ENCODE measurements around the gene ERI3.

The ERI3 gene

GRCh38 chr1:44259090-44259489 lies 96.0 kb downstream of the ERI3 start:
- H3K36me3 ChIP-seq (ENCODE audit: control insufficient read depth, insufficient read depth, low read length): no peaks in the 10 kb centered on the region
- H3K27me3 ChIP-seq (ENCODE audit: control insufficient read depth, insufficient read depth, low read length): no peaks in the 10 kb centered on the region
- H3K4me1 ChIP-seq (ENCODE audit: control insufficient read depth, insufficient read depth, low read length): no peaks in the 10 kb centered on the region
- no peak overlapping the region for H3K27ac ChIP-seq (ENCODE audit: low read depth, low read length)
- H3K4me3 ChIP-seq (ENCODE audit: low read length): no peak overlapping the region
- no peak overlapping the region for H3K9ac ChIP-seq (ENCODE audit: low read length)

GRCh38 chr1:44256762-44257554 lies 98.1 kb downstream of the ERI3 start:
- H3K36me3 ChIP-seq (ENCODE audit: control insufficient read depth, insufficient read depth, low read length): no peaks in the 10 kb centered on the region
- H3K4me1 ChIP-seq (ENCODE audit: control insufficient read depth, insufficient read depth, low read length): no peaks in the 10 kb centered on the region
- no peak overlapping the region for H3K4me3 ChIP-seq (ENCODE audit: low read length)
- no peak overlapping the region for H3K27ac ChIP-seq (ENCODE audit: low read depth, low read length)
- H3K9ac ChIP-seq (ENCODE audit: low read length): no peak overlapping the region
- no peaks in the 10 kb centered on the region for H3K27me3 ChIP-seq (ENCODE audit: control insufficient read depth, insufficient read depth, low read length)

- Histone ChIP-seq H3K9ac (ENCODE audit: low read length) (no peak overlapping the region), H3K36me3 (ENCODE audit: control insufficient read depth, insufficient read depth, low read length) (no peaks in the 10 kb centered on the region), H3K27ac (ENCODE audit: low read depth, low read length) (no peak overlapping the region), H3K4me3 (ENCODE audit: low read length) (no peak overlapping the region), H3K27me3 (ENCODE audit: control insufficient read depth, insufficient read depth, low read length) (no peaks in the 10 kb centered on the region), H3K4me1 (ENCODE audit: control insufficient read depth, insufficient read depth, low read length) (no peaks in the 10 kb centered on the region)
Observed at GRCh38 chr1:44254392-44254910, 100.6 kb downstream of the ERI3 start.

- no peaks in the 10 kb centered on the region for H3K4me1 ChIP-seq (ENCODE audit: control insufficient read depth, insufficient read depth, low read length)
- no peak overlapping the region for H3K4me3 ChIP-seq (ENCODE audit: low read length)
- H3K27me3 ChIP-seq (ENCODE audit: control insufficient read depth, insufficient read depth, low read length): no peaks in the 10 kb centered on the region
- no peak overlapping the region for H3K9ac ChIP-seq (ENCODE audit: low read length)
- no peak overlapping the region for H3K27ac ChIP-seq (ENCODE audit: low read depth, low read length)
- H3K36me3 ChIP-seq (ENCODE audit: control insufficient read depth, insufficient read depth, low read length): no peaks in the 10 kb centered on the region
Observed at GRCh38 chr1:44251989-44252671, 102.9 kb downstream of the ERI3 start.

GRCh38 chr1:44251486-44251885 lies 103.6 kb downstream of the ERI3 start:
- H3K27ac ChIP-seq (ENCODE audit: low read depth, low read length): no peak overlapping the region
- H3K27me3 ChIP-seq (ENCODE audit: control insufficient read depth, insufficient read depth, low read length): no peaks in the 10 kb centered on the region
- no peaks in the 10 kb centered on the region for H3K4me1 ChIP-seq (ENCODE audit: control insufficient read depth, insufficient read depth, low read length)
- H3K36me3 ChIP-seq (ENCODE audit: control insufficient read depth, insufficient read depth, low read length): peaks cover 4% of the 10 kb centered on the region
- H3K4me3 ChIP-seq (ENCODE audit: low read length): no peak overlapping the region
- no peak overlapping the region for H3K9ac ChIP-seq (ENCODE audit: low read length)

- Histone ChIP-seq H3K4me3 (ENCODE audit: low read length) (no peak overlapping the region), H3K27ac (ENCODE audit: low read depth, low read length) (no peak overlapping the region), H3K27me3 (ENCODE audit: control insufficient read depth, insufficient read depth, low read length) (no peaks in the 10 kb centered on the region)
Observed at GRCh38 chr1:44250068-44250781, 104.8 kb downstream of the ERI3 start.

GRCh38 chr1:44249543-44249942 lies 105.5 kb downstream of the ERI3 start:
- Histone ChIP-seq H3K9ac (ENCODE audit: low read length) (no peak overlapping the region), H3K27ac (ENCODE audit: low read depth, low read length) (no peak overlapping the region), H3K4me3 (ENCODE audit: low read length) (no peak overlapping the region), H3K36me3 (ENCODE audit: control insufficient read depth, insufficient read depth, low read length) (peaks cover 4% of the 10 kb centered on the region), H3K4me1 (ENCODE audit: control insufficient read depth, insufficient read depth, low read length) (no peaks in the 10 kb centered on the region), H3K27me3 (ENCODE audit: control insufficient read depth, insufficient read depth, low read length) (no peaks in the 10 kb centered on the region)

More at GRCh38 chr1:44250068-44250781, 104.8 kb downstream of the ERI3 start:
- no peaks in the 10 kb centered on the region for H3K4me1 ChIP-seq (ENCODE audit: control insufficient read depth, insufficient read depth, low read length)
- peaks cover 4% of the 10 kb centered on the region for H3K36me3 ChIP-seq (ENCODE audit: control insufficient read depth, insufficient read depth, low read length)
- H3K9ac ChIP-seq (ENCODE audit: low read length): no peak overlapping the region

- no peak overlapping the region for H3K9ac ChIP-seq (ENCODE audit: low read length)
- no peaks in the 10 kb centered on the region for H3K27me3 ChIP-seq (ENCODE audit: control insufficient read depth, insufficient read depth, low read length)
- no peak overlapping the region for H3K27ac ChIP-seq (ENCODE audit: low read depth, low read length)
- peaks cover 4% of the 10 kb centered on the region for H3K36me3 ChIP-seq (ENCODE audit: control insufficient read depth, insufficient read depth, low read length)
- no peak overlapping the region for H3K4me3 ChIP-seq (ENCODE audit: low read length)
- no peaks in the 10 kb centered on the region for H3K4me1 ChIP-seq (ENCODE audit: control insufficient read depth, insufficient read depth, low read length)
Observed at GRCh38 chr1:44246806-44247205, 108.3 kb downstream of the ERI3 start.

GRCh38 chr1:44244986-44245385 lies 110.1 kb downstream of the ERI3 start:
- H3K27ac ChIP-seq (ENCODE audit: low read depth, low read length): no peak overlapping the region
- peaks cover 9% of the 10 kb centered on the region for H3K4me1 ChIP-seq (ENCODE audit: control insufficient read depth, insufficient read depth, low read length)
- no peaks in the 10 kb centered on the region for H3K27me3 ChIP-seq (ENCODE audit: control insufficient read depth, insufficient read depth, low read length)
- peaks cover 6% of the 10 kb centered on the region for H3K36me3 ChIP-seq (ENCODE audit: control insufficient read depth, insufficient read depth, low read length)
- no peak overlapping the region for H3K4me3 ChIP-seq (ENCODE audit: low read length)
- no peak overlapping the region for H3K9ac ChIP-seq (ENCODE audit: low read length)

- no peak overlapping the region for H3K27ac ChIP-seq (ENCODE audit: low read depth, low read length)
- H3K27me3 ChIP-seq (ENCODE audit: control insufficient read depth, insufficient read depth, low read length): no peaks in the 10 kb centered on the region
- peaks cover 6% of the 10 kb centered on the region for H3K36me3 ChIP-seq (ENCODE audit: control insufficient read depth, insufficient read depth, low read length)
- peaks cover 19% of the 10 kb centered on the region for H3K4me1 ChIP-seq (ENCODE audit: control insufficient read depth, insufficient read depth, low read length)
- no peak overlapping the region for H3K4me3 ChIP-seq (ENCODE audit: low read length)
- no peak overlapping the region for H3K9ac ChIP-seq (ENCODE audit: low read length)
Observed at GRCh38 chr1:44243782-44244495, 111.1 kb downstream of the ERI3 start.

- Histone ChIP-seq H3K36me3 (ENCODE audit: control insufficient read depth, insufficient read depth, low read length) (peaks cover 6% of the 10 kb centered on the region), H3K4me1 (ENCODE audit: control insufficient read depth, insufficient read depth, low read length) (peaks cover 26% of the 10 kb centered on the region), H3K27me3 (ENCODE audit: control insufficient read depth, insufficient read depth, low read length) (no peaks in the 10 kb centered on the region), H3K4me3 (ENCODE audit: low read length) (no peak overlapping the region), H3K9ac (ENCODE audit: low read length) (no peak overlapping the region), H3K27ac (ENCODE audit: low read depth, low read length) (no peak overlapping the region)
Observed at GRCh38 chr1:44242746-44243145, 112.3 kb downstream of the ERI3 start.

Data from rectal smooth muscle tissue (tissue), 1 donor.